Renal pelvis (tissue), 12 donors: ENCODE measurements around the gene STH. TPM values are rescaled to one million over a fixed set of nuclear protein-coding genes. Genes with fewer than 3 reads are reported as not detected.
"Not testable (repeated sequence)": the region's sequence is repeated elsewhere in the genome, so short reads cannot be mapped to it uniquely, and the experiment has no call there.

Source experiments
- DNase-seq: peaks from one replicate; pipeline ENCODE4 v3.0.0-alpha.2; 2013
- long read RNA-seq, 16 experiments: transcript quantifications; one replicate each; lab custom pipeline, GENCODE V29; 2026
- polyA plus RNA-seq, 3 donors: library from polyadenylated mRNA; unstranded; fragments of 120-200 nt; gene quantifications; one replicate each; pipeline ENCODE4 v1.2.1, GENCODE V29; 2013; ENCODE audit not compliant: insufficient read length in 3 of 3

STH gene, protein sequence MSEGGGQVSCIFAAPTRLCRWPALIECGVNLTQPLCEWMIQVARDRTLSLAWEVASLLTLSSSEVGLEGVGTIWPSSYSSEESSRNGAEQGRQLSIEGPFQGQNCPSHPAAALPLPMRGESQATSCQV
- polyA plus RNA-seq = not detected
- long read RNA-seq, donor 1 = 0 reads
- long read RNA-seq, donor 2 = 0 reads
- long read RNA-seq, donor 3 = 0 reads
- long read RNA-seq, donor 4 = 0 reads
- long read RNA-seq, donor 5 = 0 reads
- long read RNA-seq, donor 6 = 0 reads
- long read RNA-seq, donor 7 = 0 reads
- long read RNA-seq, donor 8 = 0 reads
- long read RNA-seq, donor 9 = 0 reads
- long read RNA-seq, donor 10 = 0 reads
- long read RNA-seq, donor 11 = 0 reads
- long read RNA-seq, donor 12 = 0 reads
- long read RNA-seq, donor 13 = 0 reads
- long read RNA-seq, donor 14 = 0 reads
- long read RNA-seq, donor 15 = 0 reads
- long read RNA-seq, donor 16 = 0 reads

DNA sequence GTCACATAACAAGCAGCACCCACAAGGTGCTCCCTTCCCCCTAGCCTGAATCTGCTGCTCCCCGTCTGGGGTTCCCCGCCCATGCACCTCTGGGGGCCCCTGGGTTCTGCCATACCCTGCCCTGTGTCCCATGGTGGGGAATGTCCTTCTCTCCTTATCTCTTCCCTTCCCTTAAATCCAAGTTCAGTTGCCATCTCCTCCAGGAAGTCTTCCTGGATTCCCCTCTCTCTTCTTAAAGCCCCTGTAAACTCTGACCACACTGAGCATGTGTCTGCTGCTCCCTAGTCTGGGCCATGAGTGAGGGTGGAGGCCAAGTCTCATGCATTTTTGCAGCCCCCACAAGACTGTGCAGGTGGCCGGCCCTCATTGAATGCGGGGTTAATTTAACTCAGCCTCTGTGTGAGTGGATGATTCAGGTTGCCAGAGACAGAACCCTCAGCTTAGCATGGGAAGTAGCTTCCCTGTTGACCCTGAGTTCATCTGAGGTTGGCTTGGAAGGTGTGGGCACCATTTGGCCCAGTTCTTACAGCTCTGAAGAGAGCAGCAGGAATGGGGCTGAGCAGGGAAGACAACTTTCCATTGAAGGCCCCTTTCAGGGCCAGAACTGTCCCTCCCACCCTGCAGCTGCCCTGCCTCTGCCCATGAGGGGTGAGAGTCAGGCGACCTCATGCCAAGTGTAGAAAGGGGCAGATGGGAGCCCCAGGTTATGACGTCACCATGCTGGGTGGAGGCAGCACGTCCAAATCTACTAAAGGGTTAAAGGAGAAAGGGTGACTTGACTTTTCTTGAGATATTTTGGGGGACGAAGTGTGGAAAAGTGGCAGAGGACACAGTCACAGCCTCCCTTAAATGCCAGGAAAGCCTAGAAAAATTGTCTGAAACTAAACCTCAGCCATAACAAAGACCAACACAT lies at the start of gene STH:
Gene STH (plus strand): TSS at position 264 of the 913 bp plus-strand sequence. CDS start 30 bp downstream, at position 294.
- DNase-seq = no peak

GRCh38 chr17:45949755-45950320 lies 49.2 kb upstream of the STH start:
- no peak for DNase-seq

DNA sequence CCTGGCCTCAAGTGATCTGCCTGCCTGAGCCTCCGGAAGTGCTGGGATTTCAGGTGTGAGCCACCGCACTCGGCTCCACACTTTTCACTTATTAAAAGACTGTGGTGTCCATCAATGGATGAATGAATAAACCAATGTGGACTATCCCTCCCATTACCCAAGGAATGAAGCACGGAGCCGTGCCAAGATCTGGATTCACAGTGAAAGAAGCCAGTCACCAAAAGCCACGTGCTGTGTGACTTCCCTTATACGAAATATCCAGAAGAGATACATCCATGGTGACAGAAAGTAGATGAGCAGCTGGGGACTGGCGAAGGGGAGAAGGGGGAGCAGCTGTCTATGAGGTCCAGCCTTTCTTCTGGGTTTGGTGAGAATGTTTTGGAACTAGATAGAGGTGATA lies 48.2 kb upstream of the STH start:
- no peak for DNase-seq

DNA sequence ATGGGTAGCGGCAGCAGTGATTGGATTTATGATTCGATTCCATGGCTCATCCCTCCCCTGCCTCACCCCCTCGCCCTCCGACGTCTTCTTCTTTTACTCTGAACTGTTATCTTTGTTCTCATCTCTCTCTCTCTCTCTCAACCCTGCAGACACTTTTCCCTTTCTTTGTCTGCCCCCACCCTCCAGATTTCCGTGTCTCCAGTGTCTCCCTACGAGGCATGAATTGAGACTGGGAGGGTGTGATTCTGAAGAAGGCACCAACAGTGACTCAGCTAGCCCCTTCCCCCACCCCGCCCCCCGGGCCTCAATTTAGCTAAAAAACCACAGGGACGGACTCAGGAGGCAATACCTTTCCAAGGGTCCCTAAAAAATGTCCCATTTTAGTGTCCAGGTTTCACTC lies 47.6 kb upstream of the STH start:
- no peak for DNase-seq

DNA sequence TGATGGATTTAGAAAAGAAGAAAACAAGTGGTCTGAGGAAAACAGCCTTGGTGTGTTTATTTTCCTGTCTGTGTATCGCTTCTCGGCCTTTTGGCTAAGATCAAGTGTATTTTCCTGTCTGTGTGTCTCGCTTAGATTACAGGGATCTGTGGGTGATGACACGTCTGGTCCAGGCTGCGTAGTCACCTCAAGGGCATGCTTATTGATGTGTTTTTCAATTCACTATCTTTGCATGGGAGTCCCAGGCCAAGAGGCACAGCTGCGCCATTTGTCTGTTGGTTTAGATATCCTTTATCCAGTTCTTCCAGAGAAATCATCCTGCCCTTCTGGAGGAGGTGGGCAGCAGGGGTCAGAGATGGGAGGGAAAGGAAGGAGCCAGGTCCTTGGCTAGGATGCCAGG lies 47.1 kb upstream of the STH start:
- DNase-seq = no peak

DNA sequence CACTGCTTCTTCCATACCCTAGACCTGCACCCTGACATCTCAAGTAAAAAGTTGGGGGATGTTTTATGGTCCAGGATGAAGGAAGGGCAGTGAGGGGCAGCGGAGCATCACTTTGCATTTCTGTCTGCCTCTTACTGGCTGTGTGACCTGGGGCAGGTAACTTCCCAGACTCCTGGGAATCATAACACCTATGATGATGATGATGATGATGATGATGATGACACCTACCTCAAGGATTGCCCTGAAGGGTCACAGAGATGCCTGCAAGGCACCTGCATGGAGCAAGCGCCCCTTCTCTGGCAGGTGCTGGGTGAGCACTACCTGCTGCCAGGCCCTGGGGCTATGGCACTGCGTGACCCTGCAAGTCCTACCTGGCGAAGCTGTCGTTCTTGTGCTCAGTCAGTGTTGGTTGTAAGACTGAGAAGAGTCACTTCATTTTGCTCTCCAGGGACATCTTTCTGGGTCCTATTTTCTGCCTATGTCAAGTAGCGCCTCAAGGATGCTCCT lies 46.2 kb upstream of the STH start:
- DNase-seq = no peak

GRCh38 chr17:45953561-45953960 lies 45.5 kb upstream of the STH start:
- DNase-seq = no peak

GRCh38 chr17:45954914-45955313 lies 44.1 kb upstream of the STH start:
- DNase-seq = no peak

- no peak for DNase-seq
These were observed 43.7 kb upstream of the STH start for GRCh38 chr17:45955326-45955725.

DNA sequence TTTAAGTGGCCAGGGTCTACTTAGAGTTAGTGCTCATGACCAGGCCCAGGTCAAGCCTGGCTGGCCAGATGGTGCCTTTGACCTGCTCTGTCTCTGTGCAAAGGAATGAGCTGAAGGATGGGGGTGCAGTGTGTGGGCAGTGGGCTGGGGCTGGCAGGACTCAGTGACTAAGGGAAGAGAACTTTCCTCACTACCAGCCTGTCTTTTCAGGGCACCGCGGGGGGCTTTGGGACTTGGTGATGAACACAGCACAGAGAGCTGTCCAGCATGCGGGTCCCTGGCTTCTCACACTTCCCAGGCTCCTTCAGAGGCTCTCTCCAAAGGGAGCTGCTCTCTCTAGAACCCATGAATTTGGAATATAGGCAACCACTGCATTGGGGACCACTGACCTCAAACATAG lies 43.0 kb upstream of the STH start:
- no peak for DNase-seq

DNA sequence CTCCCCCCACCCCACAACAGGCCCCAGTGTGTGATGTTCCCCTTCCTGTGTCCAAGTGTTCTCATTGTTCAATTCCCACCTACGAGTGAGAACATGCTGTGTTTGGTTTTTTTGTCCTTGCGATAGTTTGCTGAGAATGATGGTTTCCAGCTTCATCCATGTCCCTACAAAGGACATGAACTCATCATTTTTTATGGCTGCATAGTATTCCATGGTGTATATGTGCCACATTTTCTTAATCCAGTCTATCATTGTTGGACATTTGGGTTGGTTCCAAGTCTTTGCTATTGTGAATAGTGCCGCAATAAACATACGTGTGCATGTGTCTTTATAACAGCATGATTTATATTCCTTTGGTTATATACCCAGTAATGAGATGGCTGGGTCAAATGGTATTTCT lies 42.3 kb upstream of the STH start:
- DNase-seq = not testable (repeated sequence)

DNA sequence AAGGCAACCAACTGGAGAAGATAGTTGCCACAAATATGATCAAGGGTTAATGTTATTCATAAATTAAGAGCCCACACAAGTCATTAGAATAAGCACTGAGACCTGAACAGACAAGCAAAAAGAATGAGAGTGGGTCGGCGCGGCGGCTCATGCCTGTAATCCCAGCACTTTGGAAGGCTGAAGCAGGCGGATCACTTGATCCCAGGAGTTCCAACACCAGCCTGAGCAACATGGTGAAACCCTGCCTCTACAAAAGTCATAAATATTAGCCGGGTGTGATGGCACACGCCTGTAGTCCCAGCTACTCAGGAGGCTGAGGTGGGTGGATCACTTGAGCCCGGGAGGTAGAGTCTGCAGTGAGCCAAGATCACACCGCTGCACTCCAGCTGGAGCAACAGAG lies 40.7 kb upstream of the STH start:
- no peak for DNase-seq

DNA sequence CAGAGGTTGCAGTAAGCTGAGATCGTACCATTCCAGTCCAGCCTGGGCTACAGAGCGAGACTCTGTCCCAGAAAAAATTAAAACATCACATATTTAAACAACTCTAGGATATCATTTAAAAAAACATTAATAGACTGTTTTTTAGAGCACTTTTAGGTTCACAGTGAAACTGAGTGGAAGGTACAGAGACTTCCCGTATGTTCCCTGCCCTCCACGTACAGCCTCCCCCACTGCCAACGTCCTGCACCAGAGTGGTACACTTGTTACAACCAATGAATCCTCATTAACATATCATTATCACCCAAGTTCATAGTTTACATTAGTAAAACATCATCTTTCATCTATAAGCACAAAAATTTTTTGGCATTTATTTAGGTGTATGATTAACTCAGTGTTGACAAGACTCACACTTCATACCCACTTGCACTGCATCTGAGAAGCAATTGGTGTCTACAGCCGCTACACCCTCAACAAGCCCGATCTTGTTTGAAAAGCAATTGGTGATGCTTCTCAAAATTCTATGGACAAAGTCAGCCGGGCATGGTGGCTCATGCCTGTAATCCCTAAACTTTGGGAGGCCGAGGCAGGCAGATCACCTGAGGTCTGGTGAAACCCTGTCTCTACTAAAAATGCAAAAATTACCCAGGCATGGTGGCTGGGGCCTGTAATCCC lies 39.9 kb upstream of the STH start:
- DNase-seq = no peak

DNA sequence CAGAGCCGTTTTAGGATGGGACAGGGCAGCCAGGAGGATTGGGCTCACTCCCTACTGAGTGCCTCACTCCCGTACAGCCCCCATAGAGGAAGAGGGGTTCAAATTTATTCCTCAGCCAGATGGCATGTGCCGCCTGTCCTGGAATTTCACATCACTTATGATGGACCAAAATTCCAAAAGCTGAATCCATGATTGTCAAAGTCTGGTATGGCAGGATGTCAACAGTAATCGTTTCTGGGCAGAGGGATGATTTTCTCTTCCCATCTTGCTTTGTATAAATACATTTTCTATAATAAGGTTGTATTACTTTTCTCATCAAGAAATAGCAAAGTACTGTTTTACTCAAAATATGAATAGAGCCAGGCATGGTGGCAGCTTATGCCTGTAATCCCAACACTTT lies 38.7 kb upstream of the STH start:
- DNase-seq = no peak

DNA sequence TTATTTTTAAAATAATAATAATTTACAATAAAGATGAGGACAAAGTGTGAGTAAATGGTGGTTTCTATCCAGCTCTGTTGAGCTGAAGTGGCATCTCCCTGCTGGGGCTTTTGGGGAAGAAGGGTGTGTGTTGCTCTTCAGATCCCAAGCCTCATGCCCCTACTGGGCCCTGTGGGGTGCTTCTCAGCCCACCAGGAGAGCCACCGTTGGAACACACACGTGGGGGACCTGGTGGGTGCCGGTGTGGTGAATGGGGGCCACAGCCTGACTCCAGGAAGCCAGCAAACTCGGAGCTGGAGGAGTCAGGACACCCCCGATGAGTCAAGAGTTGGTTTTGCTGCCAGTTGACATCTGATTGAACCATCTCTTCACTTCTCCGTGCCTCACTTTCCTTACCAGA lies 37.8 kb upstream of the STH start:
- DNase-seq = no peak

GRCh38 chr17:45962221-45962972 lies 36.7 kb upstream of the STH start:
- DNase-seq = no peak

- DNase-seq = no peak
These were observed 35.8 kb upstream of the STH start for GRCh38 chr17:45963283-45963682.

- no peak for DNase-seq
These were observed 35.2 kb upstream of the STH start for GRCh38 chr17:45963889-45964288.

DNA sequence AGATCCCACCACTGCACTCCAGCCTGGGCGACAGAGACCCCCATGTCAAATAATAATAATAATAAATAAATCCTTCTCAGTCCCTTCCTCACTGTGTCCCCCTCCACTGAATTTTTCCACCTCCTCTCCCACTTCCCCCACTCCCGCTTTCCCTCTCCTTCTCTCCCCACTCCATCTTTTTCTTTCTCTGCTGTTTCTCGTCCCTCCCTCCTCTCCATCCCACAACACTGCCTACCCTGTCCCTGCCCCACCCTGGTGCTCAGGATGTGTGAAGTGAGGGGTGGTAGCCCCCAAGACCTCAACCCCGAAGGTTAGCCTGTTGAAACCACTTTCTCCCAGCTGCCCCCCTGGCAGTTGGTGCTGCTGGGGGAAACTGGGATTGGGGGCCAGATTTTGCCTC lies 34.4 kb upstream of the STH start:
- DNase-seq = no peak

GRCh38 chr17:45965812-45966211 lies 33.2 kb upstream of the STH start:
- DNase-seq = no peak
